Neural progenitor cell (in vitro differentiated cells): ENCODE results near the gene GAS2.

Experiments
- EZH2 ChIP-seq: fragments of 200-600 bp; sonication (generic); IDR thresholded peaks from 2 replicates; pipeline ENCODE4 v1.6.1; 2017; ENCODE audit warnings: antibody characterized with exemption, mild to moderate bottlenecking, moderate library complexity
- EZH2phosphoT487 ChIP-seq: fragments of 200-600 bp; sonication (generic); IDR thresholded peaks from 2 replicates; pipeline ENCODE4 v1.6.1; 2017; ENCODE audit warnings: antibody characterized with exemption
- TF ChIP-seq, protein P1 (sequence below): fragments of 200-600 bp; sonication (generic); IDR thresholded peaks from 2 replicates; pipeline ENCODE4 v1.5.1; 2017; ENCODE audit warnings: antibody characterized with exemption, mild to moderate bottlenecking

DNA sequence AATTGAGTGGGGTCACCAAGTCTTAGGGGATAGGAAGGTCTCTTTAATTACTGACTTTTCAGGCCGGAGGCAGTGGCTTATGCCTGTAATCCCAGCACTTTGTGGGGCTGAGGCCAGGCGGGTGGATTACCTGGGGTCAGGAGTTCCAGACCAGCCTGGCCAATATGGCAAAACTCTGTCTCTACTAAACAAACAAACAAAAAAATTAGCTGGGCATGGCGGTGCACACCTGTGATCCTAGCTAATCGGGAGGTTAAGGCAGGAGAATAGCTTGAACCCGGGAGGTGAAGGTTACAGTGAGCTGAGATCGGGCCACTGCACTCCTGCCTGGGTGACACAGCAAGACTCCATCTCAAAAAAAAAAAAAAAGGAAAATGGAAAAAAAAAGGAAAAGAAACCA lies 39.0 kb upstream of the GAS2 start:
- TF ChIP-seq EZH2 (no peak), EZH2phosphoT487 (no peak)
- TF ChIP-seq, protein P1, sequence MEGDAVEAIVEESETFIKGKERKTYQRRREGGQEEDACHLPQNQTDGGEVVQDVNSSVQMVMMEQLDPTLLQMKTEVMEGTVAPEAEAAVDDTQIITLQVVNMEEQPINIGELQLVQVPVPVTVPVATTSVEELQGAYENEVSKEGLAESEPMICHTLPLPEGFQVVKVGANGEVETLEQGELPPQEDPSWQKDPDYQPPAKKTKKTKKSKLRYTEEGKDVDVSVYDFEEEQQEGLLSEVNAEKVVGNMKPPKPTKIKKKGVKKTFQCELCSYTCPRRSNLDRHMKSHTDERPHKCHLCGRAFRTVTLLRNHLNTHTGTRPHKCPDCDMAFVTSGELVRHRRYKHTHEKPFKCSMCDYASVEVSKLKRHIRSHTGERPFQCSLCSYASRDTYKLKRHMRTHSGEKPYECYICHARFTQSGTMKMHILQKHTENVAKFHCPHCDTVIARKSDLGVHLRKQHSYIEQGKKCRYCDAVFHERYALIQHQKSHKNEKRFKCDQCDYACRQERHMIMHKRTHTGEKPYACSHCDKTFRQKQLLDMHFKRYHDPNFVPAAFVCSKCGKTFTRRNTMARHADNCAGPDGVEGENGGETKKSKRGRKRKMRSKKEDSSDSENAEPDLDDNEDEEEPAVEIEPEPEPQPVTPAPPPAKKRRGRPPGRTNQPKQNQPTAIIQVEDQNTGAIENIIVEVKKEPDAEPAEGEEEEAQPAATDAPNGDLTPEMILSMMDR = no peak
